OCI-LY3 (cell line): ENCODE results near the gene BMPR1B.

ENCODE experiments used
- CTCF ChIP-seq: fragments of 200-600, 300-600 bp; sonication (generic); IDR thresholded peaks from 2 replicates; pipeline ENCODE4 v1.5.1; 2014; ENCODE audit warnings: antibody characterized with exemption, low read length, low read depth
- EZH2phosphoT487 ChIP-seq: fragments of 200-600 bp; shearing (Covaris generic); IDR thresholded peaks from 2 replicates; pipeline ENCODE4 v1.6.1; 2018; ENCODE audit warnings: antibody characterized with exemption, mixed run types, low read depth

GRCh38 chr4:95183656-95184408 lies 426.1 kb downstream of the BMPR1B start:
- TF ChIP-seq CTCF (no peak), EZH2phosphoT487 (no peak)
